GM23248 (cell line): ENCODE results near the gene P2RX7.

Source experiments
- EZH2 ChIP-seq: fragments of 200-600 bp; sonication (generic); IDR thresholded peaks from 2 replicates; pipeline ENCODE4 v1.6.1; 2018; ENCODE audit warnings: antibody characterized with exemption, mild to moderate bottlenecking; ENCODE audit not compliant: insufficient read depth, poor library complexity, severe bottlenecking
- EZH2phosphoT487 ChIP-seq: fragments of 200-600 bp; sonication (generic); IDR thresholded peaks from 2 replicates; pipeline ENCODE4 v1.6.1; 2018; ENCODE audit warnings: antibody characterized with exemption, moderate library complexity, mild to moderate bottlenecking, low read depth; ENCODE audit not compliant: insufficient read depth

DNA sequence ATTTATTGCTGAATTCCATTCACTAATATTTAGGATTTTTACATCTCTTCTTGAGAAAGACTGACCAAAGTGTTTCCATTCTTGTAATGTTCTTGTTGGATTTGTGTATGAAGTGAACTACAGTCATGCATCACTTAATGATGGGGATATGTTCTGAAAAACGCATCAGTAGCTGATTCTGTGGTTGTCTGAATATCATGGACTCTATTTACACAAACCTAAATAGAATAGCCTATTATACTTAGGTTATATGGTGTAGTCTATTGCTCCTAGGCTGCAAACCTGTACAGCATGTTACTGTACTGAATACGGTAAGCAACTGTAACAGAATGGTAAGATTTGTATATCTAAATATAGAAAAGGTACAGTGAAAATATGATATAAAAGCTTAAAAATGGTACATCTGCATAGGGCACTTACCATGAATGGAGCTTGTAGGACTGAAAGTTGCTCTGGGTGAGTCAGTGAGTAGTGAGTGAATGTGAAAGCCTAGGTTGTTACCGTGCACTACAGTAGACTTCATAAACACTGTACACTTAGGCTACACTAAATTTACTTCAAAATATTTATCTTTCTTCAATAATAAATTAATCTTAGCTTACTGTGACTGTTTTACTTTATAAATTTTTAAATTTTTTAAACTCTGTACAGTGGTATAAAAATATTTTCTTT, 49.7 kb downstream of the P2RX7 start:
- TF ChIP-seq EZH2 (no peak), EZH2phosphoT487 (no peak)
